HEK293 (cell line): ENCODE results near the gene DGKH.
"Not testable (repeated sequence)": the region's sequence is repeated elsewhere in the genome, so short reads cannot be mapped to it uniquely, and the experiment has no call there.

Source experiments
- CTCF ChIA-PET: fragments of 350-600 bp; formaldehyde crosslinking; extraction: SDS; loops from one replicate; lab custom pipeline; 2021; ENCODE audit warnings: antibody characterized with exemption; lab: Yijun Ruan, JAX
- POLR2A ChIA-PET: fragments of 300-600 bp; formaldehyde crosslinking; extraction: SDS; loops from one replicate; lab custom pipeline; 2020; ENCODE audit warnings: antibody characterized with exemption, inconsistent platforms; lab: Yijun Ruan, JAX
- H3K27ac ChIP-seq: fragments of 200-500 bp; sonication (Bioruptor generic); 2 replicates; pipeline ENCODE4 v1.5.1; 2014; ENCODE audit warnings: low read depth, low read length, control low read depth, inconsistent platforms; ENCODE audit errors: extremely low read depth
- H3K36me3 ChIP-seq, 2 experiments: fragments of 200-500 bp in 1 of 2; sonication (Bioruptor generic) in 1 of 2; 1 replicate in 1 of 2; 2 replicates in 1 of 2; pipeline ENCODE4 v1.5.1; 2014 to 2017; ENCODE audit warnings: inconsistent platforms in 2 of 2, low read length in 2 of 2; ENCODE audit not compliant: control insufficient read depth in 2 of 2, insufficient read depth in 1 of 2
- H3K4me1 ChIP-seq: fragments of 200-500 bp; sonication (Bioruptor generic); 2 replicates; pipeline ENCODE4 v1.5.1; 2014; ENCODE audit warnings: mild to moderate bottlenecking, low read length, inconsistent platforms; ENCODE audit not compliant: control insufficient read depth, insufficient read depth
- H3K4me3 ChIP-seq: 2 replicates; pipeline ENCODE4 v1.5.1; 2011; ENCODE audit warnings: low read depth, mild to moderate bottlenecking, control low read depth, low read length, moderate library complexity
- H3K9me3 ChIP-seq: fragments of 200-500 bp; sonication (Bioruptor generic); 2 replicates; pipeline ENCODE4 v1.5.1; 2014; ENCODE audit warnings: low read depth, low read length, inconsistent platforms; ENCODE audit not compliant: control insufficient read depth, insufficient read depth
- EGR2 ChIP-seq: fragments of 450-650 bp; formaldehyde crosslinking; IDR thresholded peaks from 2 replicates; pipeline ENCODE4 v1.5.1; 2016; ENCODE audit warnings: low read depth, missing biosample characterization, missing genetic modification characterization
- HOXD13 ChIP-seq: sonication (generic); formaldehyde crosslinking; IDR thresholded peaks from 2 replicates; pipeline ENCODE4 v1.8.0; 2022; ENCODE audit warnings: missing genetic modification reagents, borderline replicate concordance
- OVOL3 ChIP-seq: fragments of 450-650 bp; formaldehyde crosslinking; IDR thresholded peaks from 2 replicates; pipeline ENCODE4 v1.5.1; 2016; ENCODE audit warnings: missing biosample characterization, missing genetic modification characterization
- PRDM1 ChIP-seq: fragments of 450-650 bp; formaldehyde crosslinking; IDR thresholded peaks from 2 replicates; pipeline ENCODE4; 2016; ENCODE audit warnings: missing biosample characterization, missing genetic modification characterization
- SCRT2 ChIP-seq: fragments of 450-650 bp; formaldehyde crosslinking; IDR thresholded peaks from 2 replicates; pipeline ENCODE4 v1.5.1; 2016; ENCODE audit warnings: missing biosample characterization, missing genetic modification characterization
- ZBTB48 ChIP-seq: fragments of 450-650 bp; formaldehyde crosslinking; IDR thresholded peaks from 2 replicates; pipeline ENCODE4 v1.5.1; 2016; ENCODE audit warnings: missing biosample characterization, missing genetic modification characterization
- ZIC2 ChIP-seq: fragments of 450-650 bp; formaldehyde crosslinking; IDR thresholded peaks from 2 replicates; pipeline ENCODE4 v1.5.1; 2016; ENCODE audit warnings: missing biosample characterization, missing genetic modification characterization
- ZNF146 ChIP-seq: fragments of 450-650 bp; formaldehyde crosslinking; IDR thresholded peaks from 2 replicates; pipeline ENCODE4 v1.5.1; 2016; ENCODE audit warnings: missing biosample characterization, missing genetic modification characterization
- ZNF155 ChIP-seq: fragments of 450-650 bp; formaldehyde crosslinking; IDR thresholded peaks from 2 replicates; pipeline ENCODE4 v1.5.1; 2016; ENCODE audit warnings: missing biosample characterization, missing genetic modification characterization
- ZNF16 ChIP-seq: fragments of 450-650 bp; formaldehyde crosslinking; IDR thresholded peaks from 2 replicates; pipeline ENCODE4 v1.5.1; 2016; ENCODE audit warnings: low read depth, missing biosample characterization, missing genetic modification characterization
- ZNF324 ChIP-seq: fragments of 450-650 bp; formaldehyde crosslinking; IDR thresholded peaks from 2 replicates; pipeline ENCODE4 v1.5.1; 2016; ENCODE audit warnings: missing biosample characterization, missing genetic modification characterization
- ZNF366 ChIP-seq: fragments of 450-650 bp; formaldehyde crosslinking; conservative IDR thresholded peaks from 2 replicates; pipeline ENCODE4 v1.5.1; 2016; ENCODE audit warnings: missing biosample characterization, missing genetic modification characterization
- ZNF501 ChIP-seq: fragments of 450-650 bp; formaldehyde crosslinking; IDR thresholded peaks from 2 replicates; pipeline ENCODE4 v1.5.1; 2016; ENCODE audit warnings: missing biosample characterization, missing genetic modification characterization
- ZNF596 ChIP-seq: fragments of 450-650 bp; IDR thresholded peaks from 2 replicates; pipeline ENCODE4 v1.5.0; 2018; ENCODE audit warnings: missing biosample characterization, mild to moderate bottlenecking, missing genetic modification characterization, moderate library complexity
- ZNF629 ChIP-seq: fragments of 450-650 bp; formaldehyde crosslinking; IDR thresholded peaks from 2 replicates; pipeline ENCODE4 v1.5.1; 2017; ENCODE audit warnings: missing biosample characterization, missing genetic modification characterization
- ZNF707 ChIP-seq: fragments of 450-650 bp; formaldehyde crosslinking; IDR thresholded peaks from 2 replicates; pipeline ENCODE4 v1.5.1; 2016; ENCODE audit warnings: missing biosample characterization, missing genetic modification characterization
- ZNF777 ChIP-seq: fragments of 450-650 bp; formaldehyde crosslinking; IDR thresholded peaks from 2 replicates; pipeline ENCODE4 v1.5.1; 2017; ENCODE audit warnings: missing biosample characterization, missing genetic modification characterization, borderline replicate concordance
- ZNF837 ChIP-seq: fragments of 450-650 bp; formaldehyde crosslinking; IDR thresholded peaks from 2 replicates; pipeline ENCODE4 v1.5.1; 2016; ENCODE audit warnings: missing biosample characterization, missing genetic modification characterization
- ZNF843 ChIP-seq: fragments of 450-650 bp; formaldehyde crosslinking; IDR thresholded peaks from 2 replicates; pipeline ENCODE4 v1.5.1; 2016; ENCODE audit warnings: missing biosample characterization, missing genetic modification characterization
- ZXDB ChIP-seq: fragments of 450-650 bp; formaldehyde crosslinking; IDR thresholded peaks from 2 replicates; pipeline ENCODE4 v1.5.1; 2016; ENCODE audit warnings: missing biosample characterization, missing genetic modification characterization
- TF ChIP-seq, protein P1 (sequence below): sonication (generic); formaldehyde crosslinking; IDR thresholded peaks from 2 replicates; pipeline ENCODE4 v1.8.1; 2022; ENCODE audit warnings: mild to moderate bottlenecking, moderate library complexity, missing genetic modification reagents
- TF ChIP-seq, protein P2 (sequence below): fragments of 450-650 bp; formaldehyde crosslinking; IDR thresholded peaks from 2 replicates; pipeline ENCODE4 v1.5.1; 2016; ENCODE audit warnings: missing biosample characterization, missing genetic modification characterization, borderline replicate concordance
- TF ChIP-seq, protein P3 (sequence below): fragments of 450-650 bp; formaldehyde crosslinking; IDR thresholded peaks from 2 replicates; pipeline ENCODE4 v1.5.1; 2016; ENCODE audit warnings: missing biosample characterization, missing genetic modification characterization, low read depth

The DGKH gene

DNA sequence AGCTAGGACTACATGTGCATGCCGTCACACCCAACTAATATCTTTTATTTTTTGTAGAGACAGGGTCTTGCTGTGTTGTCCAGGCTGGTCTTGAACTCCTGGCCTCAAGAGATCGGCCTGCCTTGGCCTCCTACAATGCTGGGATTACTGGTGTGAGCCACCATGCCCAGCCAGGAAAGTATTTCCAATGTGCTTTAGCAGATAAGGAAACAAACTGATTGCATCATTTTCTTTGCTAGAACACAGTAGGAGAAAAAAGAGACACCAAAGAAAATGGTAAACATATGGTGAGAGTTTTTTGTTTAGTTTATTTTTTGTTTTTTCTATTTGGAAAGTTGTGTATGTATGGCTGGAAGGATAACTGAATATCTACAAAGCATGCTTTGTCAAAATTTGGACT lies 176.6 kb downstream of the DGKH start:
- TF ChIP-seq, protein P1, sequence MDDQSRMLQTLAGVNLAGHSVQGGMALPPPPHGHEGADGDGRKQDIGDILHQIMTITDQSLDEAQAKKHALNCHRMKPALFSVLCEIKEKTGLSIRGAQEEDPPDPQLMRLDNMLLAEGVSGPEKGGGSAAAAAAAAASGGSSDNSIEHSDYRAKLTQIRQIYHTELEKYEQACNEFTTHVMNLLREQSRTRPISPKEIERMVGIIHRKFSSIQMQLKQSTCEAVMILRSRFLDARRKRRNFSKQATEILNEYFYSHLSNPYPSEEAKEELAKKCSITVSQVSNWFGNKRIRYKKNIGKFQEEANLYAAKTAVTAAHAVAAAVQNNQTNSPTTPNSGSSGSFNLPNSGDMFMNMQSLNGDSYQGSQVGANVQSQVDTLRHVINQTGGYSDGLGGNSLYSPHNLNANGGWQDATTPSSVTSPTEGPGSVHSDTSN (CRISPR knock-in tag): no peak
- no peak for TF ChIP-seq ZXDB (tag by site-specific recombination)
- TF ChIP-seq HOXD13 (CRISPR knock-in tag): no peak
- H3K27ac ChIP-seq: no peak overlapping the region
- ChIA-PET POLR2A (no interaction called here), CTCF (no interaction called here)
- H3K9me3 ChIP-seq: no peaks in the 10 kb centered on the region
- H3K36me3 ChIP-seq: peaks cover 3 to 8% of the 10 kb centered on the region in 2 experiments
- no peak overlapping the region for H3K4me3 ChIP-seq
- no peaks in the 10 kb centered on the region for H3K4me1 ChIP-seq

DNA sequence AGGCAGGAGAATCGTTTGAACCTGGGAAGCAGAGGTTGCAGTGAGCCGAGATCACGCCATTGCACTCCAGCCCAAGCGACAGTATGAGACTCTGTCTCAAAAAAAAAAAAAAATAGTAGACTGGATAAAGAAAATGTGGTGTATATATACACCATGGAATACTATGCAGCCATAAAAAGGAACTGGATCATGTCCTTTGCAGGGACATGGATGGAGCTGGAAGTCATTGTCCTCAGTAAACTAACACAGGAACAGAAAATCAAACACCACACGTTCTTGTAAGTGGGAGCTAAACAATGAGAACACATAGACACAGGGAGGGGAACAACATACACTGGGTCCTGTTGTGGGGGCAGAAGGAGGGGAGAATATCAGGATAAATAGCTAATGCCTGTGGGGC lies 178.3 kb downstream of the DGKH start:
- CTCF ChIA-PET, H3K4me3 ChIP-seq, POLR2A ChIA-PET, H3K9me3 ChIP-seq, H3K27ac ChIP-seq, H3K36me3 ChIP-seq, H3K4me1 ChIP-seq: not testable (repeated sequence)
- TF ChIP-seq ZNF146 (tag by site-specific recombination): peak; percentile 94

DNA sequence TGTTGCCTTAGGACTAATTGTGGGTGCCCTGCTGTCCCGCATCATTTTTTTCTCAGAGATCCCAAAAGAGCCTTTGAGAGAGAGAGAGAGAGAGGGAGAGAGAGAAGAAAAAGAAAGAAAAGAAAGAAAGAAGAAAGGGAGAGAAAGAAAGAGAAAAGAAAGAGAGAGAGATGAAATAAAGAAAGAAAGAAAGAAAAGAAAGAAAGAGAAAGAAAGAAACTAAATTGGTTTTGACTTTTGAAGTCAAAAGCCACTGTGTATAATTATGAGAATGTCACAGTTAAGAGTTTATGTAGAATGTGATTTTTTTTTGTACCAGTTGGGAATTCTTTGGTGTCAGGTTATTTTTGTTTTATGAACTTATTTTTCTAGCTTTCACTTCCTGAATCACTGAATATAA lies 180.1 kb downstream of the DGKH start:
- TF ChIP-seq ZNF366 (tag by site-specific recombination): peak; percentile 62
- peak; percentile 87 for TF ChIP-seq PRDM1 (tag by site-specific recombination)
- TF ChIP-seq ZNF596 (tag by site-specific recombination): peak; percentile 55; the same call in 1 of the 2 replicates
- no peak for TF ChIP-seq ZNF324 (tag by site-specific recombination)
- Histone ChIP-seq H3K36me3 (no peaks in the 10 kb centered on the region; a peak in 2 of 3 replicates), H3K4me1 (no peaks in the 10 kb centered on the region), H3K4me3 (no peak overlapping the region), H3K27ac (no peak overlapping the region), H3K9me3 (no peaks in the 10 kb centered on the region)
- ChIA-PET POLR2A (no interaction called here), CTCF (interaction anchor here (0.7 kb wide), 1 partner anchor 560 kb away, joined by 3 read pairs; no protein-coding TSS in a partner anchor)

DNA sequence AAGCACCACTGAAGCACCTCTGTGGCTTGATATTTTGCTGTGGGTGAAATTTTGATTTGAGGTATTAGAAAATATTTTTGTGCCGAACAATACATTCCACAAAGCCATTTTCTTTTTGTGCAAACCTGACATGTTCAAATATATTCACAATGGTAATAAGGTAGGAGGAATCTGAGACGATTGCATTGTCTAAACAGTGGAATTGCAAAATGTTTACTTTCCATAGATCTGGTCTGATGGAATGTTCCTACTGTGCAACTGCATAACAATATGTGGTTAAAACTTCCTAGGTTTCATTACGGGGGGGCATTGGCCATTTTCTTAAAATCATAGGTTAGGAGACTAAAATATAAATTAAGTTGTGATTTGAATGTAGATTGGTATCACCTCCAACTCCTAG lies 180.8 kb downstream of the DGKH start:
- CTCF ChIA-PET: no interaction called here
- Histone ChIP-seq H3K27ac (no peak overlapping the region), H3K36me3 (no peaks in the 10 kb centered on the region; a peak in 2 of 3 replicates), H3K4me3 (no peak overlapping the region), H3K9me3 (no peaks in the 10 kb centered on the region), H3K4me1 (no peaks in the 10 kb centered on the region)
- POLR2A ChIA-PET: no interaction called here
- TF ChIP-seq ZNF155 (tag by site-specific recombination): no peak
- no peak for TF ChIP-seq ZNF366 (tag by site-specific recombination)
- TF ChIP-seq ZIC2 (tag by site-specific recombination): no peak
- no peak for TF ChIP-seq ZNF837 (tag by site-specific recombination)
- TF ChIP-seq ZNF16: no peak
- no peak for TF ChIP-seq EGR2
- no peak for TF ChIP-seq ZNF843
- TF ChIP-seq ZNF501 (tag by site-specific recombination): no peak
- TF ChIP-seq, protein P2, sequence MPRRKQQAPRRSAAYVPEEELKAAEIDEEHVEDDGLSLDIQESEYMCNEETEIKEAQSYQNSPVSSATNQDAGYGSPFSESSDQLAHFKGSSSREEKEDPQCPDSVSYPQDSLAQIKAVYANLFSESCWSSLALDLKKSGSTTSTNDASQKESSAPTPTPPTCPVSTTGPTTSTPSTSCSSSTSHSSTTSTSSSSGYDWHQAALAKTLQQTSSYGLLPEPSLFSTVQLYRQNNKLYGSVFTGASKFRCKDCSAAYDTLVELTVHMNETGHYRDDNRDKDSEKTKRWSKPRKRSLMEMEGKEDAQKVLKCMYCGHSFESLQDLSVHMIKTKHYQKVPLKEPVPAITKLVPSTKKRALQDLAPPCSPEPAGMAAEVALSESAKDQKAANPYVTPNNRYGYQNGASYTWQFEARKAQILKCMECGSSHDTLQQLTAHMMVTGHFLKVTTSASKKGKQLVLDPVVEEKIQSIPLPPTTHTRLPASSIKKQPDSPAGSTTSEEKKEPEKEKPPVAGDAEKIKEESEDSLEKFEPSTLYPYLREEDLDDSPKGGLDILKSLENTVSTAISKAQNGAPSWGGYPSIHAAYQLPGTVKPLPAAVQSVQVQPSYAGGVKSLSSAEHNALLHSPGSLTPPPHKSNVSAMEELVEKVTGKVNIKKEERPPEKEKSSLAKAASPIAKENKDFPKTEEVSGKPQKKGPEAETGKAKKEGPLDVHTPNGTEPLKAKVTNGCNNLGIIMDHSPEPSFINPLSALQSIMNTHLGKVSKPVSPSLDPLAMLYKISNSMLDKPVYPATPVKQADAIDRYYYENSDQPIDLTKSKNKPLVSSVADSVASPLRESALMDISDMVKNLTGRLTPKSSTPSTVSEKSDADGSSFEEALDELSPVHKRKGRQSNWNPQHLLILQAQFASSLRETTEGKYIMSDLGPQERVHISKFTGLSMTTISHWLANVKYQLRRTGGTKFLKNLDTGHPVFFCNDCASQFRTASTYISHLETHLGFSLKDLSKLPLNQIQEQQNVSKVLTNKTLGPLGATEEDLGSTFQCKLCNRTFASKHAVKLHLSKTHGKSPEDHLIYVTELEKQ (tag by site-specific recombination): no peak
- TF ChIP-seq, protein P3, sequence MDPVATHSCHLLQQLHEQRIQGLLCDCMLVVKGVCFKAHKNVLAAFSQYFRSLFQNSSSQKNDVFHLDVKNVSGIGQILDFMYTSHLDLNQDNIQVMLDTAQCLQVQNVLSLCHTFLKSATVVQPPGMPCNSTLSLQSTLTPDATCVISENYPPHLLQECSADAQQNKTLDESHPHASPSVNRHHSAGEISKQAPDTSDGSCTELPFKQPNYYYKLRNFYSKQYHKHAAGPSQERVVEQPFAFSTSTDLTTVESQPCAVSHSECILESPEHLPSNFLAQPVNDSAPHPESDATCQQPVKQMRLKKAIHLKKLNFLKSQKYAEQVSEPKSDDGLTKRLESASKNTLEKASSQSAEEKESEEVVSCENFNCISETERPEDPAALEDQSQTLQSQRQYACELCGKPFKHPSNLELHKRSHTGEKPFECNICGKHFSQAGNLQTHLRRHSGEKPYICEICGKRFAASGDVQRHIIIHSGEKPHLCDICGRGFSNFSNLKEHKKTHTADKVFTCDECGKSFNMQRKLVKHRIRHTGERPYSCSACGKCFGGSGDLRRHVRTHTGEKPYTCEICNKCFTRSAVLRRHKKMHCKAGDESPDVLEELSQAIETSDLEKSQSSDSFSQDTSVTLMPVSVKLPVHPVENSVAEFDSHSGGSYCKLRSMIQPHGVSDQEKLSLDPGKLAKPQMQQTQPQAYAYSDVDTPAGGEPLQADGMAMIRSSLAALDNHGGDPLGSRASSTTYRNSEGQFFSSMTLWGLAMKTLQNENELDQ (tag by site-specific recombination): no peak
- no peak for TF ChIP-seq ZNF707 (tag by site-specific recombination)
- TF ChIP-seq SCRT2 (tag by site-specific recombination): no peak
- no peak for TF ChIP-seq ZNF146 (tag by site-specific recombination)
- no peak for TF ChIP-seq OVOL3 (tag by site-specific recombination)
- no peak for TF ChIP-seq ZNF629 (tag by site-specific recombination)
- no peak for TF ChIP-seq ZBTB48 (tag by site-specific recombination)
- no peak for TF ChIP-seq ZNF777 (tag by site-specific recombination)
